Colon (tissue), 2 donors: ENCODE results near the gene SMIM41.

ENCODE experiments used
- FAIRE-seq: peaks from 2 replicates; lab custom pipeline; 2012; peaks lifted over from hg19 to GRCh38; lab: Jason Lieb, UNC
- donor health status: control.
- donor health status: control.

The SMIM41 gene

GRCh38 chr12:52050758-52051541 lies 28.6 kb upstream of the SMIM41 start, which contains the start of gene NR4A1:
Gene NR4A1, plus strand, starts transcription at chr12:52051442. Its CDS starts 2,887 bp downstream, at chr12:52054329.
- FAIRE-seq, result no peak

DNA sequence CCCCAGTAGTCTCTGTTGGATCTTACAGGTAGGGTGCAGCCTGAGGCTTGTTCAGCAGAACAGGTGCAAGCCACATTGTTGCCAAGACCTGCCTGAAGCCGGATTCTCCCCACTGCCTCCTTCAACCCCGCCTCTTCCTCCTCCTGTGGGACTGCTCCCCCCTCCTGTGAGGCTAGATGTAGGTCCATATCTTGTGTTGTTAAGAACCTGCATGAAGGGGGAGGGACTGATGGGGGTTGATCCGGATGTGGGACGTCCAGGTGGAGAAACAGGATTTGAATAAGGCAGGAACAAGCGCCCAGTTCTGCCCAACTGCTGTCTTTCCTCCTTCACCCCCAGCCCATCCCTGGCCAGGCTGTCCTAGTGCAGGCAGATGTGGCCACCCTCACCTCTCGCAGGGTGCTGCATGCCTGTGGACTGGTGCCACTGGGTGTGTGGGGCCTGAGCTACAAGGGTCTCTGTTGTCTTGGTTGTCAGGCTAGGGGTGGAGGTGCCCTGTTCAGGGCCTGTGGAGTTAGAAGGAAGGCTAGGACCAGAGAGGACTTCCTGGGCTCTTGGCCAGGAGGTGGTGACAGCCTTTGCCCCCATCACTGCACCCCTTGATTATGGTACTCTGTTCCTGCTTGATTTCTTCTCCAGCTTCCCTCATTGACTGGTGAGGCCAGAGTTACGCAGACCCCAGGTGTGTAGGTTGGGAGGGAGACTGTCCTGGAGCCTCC lies 26.9 kb upstream of the SMIM41 start:
- FAIRE-seq, result no peak

DNA sequence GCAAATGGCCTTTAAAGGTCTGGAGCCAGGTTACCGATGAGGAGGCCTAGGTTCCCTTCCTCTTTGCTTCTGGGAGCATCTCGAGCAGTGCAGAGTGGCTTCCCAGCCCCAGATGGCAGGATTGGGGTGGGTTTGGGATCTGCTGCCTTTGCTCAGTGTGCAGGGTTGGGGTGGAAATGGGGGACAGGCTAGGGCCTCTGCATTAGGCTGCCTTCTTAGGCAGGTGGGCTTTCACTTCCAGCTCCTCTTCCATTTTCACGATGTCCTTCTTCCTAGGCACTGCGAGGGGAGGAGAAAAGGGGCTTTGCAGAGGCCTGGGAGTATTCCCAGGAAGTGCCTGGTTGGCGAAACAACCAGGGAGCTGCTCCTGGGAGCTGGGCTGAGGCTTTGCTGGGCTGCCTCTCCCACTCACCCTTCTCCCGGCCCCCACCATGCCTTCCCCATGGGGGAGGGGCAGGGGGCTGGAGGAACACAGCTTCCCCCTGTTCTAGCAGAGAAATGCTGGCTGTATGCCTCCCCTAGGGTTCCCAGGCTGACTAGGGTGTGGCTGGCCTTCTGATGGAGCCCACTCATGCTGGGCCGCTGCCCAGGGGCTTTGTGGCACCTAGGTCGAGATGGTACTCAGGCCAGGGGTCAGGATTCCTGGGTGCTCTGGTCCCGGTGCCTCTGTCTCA lies 25.8 kb upstream of the SMIM41 start:
- no peak for FAIRE-seq

GRCh38 chr12:52054231-52054832 lies 25.2 kb upstream of the SMIM41 start:
- FAIRE-seq, result no peak

- FAIRE-seq, result no peak
Measured at GRCh38 chr12:52054833-52055730, 24.4 kb upstream of the SMIM41 start.

DNA sequence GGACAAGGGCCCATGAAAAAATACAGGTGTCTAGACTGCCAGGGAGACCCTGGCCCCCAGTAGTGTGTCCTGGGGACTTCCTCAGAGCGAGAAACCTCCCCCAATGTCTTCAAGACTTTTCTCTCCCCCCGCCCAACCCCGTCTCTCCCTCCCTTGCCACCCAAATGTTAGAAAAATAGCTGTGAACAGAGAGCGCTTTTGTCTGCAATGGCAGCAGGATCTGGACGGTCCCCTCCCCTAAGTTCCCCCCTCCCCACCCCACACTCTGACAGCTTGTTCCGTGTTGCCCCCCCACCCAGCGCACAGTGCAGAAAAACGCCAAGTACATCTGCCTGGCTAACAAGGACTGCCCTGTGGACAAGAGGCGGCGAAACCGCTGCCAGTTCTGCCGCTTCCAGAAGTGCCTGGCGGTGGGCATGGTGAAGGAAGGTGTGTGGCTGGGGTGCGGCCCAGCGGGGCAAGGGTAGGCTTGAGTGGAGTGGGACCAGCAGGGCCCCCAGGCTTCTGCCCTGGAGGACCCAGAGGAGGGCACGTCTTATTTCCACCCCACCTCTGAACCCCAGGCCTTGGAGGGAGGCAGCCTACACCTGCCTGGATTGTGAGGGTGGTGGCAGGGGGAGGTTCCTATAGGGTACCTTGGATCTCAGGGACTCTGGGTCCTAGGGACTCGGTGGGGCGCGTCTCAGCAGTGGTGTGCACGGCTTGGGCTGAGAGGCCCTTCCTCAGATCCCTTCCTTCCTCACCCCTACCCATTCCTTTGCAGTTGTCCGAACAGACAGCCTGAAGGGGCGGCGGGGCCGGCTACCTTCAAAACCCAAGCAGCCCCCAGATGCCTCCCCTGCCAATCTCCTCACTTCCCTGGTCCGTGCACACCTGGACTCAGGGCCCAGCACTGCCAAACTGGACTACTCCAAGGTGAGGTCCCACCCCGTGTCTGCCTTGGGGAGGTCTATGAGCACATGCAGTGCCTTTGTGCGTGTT lies 23.5 kb upstream of the SMIM41 start:
- no peak for FAIRE-seq

DNA sequence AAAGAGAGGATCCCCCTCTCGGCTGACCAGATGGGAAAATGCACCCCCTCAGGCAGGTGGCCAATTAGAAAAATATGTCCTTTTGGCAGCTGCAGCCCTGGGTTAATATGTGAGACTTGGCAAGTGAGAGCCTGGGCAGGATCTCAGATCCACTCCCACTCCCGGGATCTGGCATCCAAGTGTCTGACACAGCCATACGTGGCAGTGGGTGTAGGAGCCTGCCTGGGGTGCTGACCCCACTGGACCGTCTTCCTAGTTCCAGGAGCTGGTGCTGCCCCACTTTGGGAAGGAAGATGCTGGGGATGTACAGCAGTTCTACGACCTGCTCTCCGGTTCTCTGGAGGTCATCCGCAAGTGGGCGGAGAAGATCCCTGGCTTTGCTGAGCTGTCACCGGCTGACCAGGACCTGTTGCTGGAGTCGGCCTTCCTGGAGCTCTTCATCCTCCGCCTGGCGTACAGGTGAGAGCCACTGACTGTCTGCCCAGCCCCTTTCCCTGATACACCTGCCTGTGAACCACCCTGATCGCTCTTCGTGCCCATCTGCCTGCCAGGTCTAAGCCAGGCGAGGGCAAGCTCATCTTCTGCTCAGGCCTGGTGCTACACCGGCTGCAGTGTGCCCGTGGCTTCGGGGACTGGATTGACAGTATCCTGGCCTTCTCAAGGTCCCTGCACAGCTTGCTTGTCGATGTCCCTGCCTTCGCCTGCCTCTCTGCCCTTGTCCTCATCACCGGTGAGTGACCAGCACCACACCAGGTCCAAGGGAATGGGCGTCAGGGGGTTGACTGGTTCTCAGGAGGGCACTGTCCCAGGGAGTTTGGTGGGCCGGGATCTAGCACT lies 22.5 kb upstream of the SMIM41 start:
- no peak for FAIRE-seq

DNA sequence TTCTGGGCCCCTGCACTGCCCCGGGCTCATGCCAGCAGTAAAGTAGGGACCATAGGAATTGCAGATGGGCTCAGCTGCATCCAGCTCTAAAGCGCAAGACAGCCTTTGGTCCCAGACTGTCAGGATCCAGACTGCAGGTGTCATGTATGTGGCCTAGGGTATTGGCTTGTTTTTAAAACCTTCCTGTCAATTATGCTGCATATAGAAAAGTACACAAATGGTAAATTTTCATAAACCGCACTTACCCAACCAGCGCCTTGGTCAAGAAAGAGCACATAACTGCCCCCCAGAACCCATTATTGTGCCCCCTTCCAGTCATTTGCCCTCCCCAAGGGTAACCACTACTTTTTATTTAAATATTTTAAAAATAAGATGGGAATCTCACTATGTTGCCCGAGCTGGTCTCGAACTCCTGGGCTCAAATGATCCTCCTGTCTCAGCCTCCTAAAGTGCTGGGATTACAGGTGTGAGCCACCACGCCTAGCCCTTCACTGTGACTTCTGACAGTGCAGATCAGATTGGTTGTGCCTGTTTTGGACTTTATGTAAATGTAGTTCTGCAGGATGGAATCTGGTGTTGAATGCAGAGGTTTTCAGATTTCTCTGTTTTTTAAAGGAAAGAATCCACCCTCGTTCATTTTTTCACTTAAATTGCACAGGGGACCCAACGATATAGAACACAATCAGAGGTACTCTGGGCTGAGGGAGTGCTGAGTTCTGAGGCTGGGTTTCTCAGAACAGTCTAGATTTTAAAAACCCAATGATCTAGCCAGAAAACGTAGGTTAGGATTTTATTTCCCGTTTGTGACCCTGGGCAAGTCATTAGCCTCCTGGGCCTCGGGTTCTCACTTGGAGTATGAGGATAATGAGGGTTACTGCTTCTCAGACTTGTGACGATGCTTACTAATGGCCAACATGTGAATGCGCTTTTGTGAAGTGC lies 21.6 kb upstream of the SMIM41 start:
- FAIRE-seq, result no peak

GRCh38 chr12:52058631-52059361 lies 20.7 kb upstream of the SMIM41 start:
- FAIRE-seq, result no peak

DNA sequence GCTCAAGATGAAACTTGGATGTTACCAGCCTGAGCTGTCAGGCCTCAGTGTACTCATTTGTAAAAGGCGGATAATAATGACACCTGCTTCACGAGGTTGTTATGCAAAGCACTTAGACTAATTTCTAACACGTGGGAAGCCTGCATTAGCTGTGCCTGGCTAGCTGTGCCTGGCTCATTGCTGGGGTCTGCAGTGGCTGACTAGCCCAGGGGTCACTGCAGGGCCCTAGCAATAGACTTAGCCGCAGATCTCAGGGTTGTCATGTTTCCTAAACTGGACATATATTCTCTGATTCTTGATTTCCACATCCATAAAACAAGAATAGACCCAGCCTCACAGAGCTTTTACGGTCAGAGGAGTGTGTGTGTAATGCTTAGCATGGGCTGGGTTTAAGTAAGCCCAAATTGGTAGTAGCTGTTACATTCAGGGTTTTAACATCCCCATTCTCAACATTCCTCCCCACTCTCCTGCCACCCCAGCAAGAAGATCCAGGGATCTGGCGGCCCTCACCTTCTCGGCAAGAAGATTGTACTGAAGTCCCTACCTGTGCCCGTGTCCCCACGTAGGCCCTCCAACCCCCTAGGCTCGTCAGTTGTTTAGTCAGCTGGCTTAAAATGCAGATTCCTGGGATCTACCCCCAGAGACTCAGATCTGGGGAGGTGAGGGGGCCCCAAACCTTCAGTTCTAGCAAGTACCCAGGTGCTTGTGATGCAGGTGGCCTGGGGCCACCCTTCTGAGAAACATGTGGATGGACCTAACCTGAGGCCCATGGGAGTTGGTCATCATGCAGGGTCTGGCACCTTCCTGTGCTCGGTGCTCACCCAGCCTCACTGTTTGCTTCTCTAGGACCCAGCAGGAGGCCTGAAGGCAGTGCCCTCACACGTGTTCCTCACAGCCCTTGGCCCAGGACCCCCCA lies 19.7 kb upstream of the SMIM41 start:
- FAIRE-seq, result no peak

DNA sequence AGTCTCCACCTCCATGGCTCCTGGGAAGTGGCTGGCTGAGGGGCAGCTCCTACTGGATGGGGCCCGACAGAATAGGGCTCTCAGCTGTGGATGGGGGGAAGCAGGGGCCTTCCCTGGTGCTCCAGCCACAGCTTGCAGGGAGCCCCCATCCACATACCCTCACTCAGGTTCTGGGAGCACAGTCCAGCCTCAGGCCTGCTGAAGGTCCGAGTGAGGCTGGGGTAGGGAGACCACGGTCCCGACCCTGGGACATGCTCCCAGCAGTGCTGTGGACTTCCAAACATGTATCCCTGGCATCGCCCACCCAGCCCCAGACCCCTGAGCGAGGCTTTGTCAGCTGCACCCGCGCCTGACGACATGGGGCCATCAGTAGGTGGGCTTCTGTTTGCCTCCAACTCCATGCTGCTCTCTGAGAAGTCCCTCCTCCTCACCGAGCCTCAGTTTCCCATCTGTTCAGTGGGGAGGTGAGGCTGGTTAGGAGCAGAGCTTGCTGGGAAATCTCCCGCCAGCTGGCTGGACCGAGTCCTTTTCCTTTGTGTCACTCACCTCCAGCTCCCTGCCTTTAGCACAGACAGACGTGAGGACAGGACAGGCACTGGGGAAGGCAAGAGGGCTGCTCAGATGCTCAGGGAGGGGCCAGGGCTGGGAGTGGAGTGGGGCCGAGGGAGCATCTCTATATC lies 18.9 kb upstream of the SMIM41 start:
- no peak for FAIRE-seq

GRCh38 chr12:52061470-52062166 lies 17.9 kb upstream of the SMIM41 start:
- no peak for FAIRE-seq

GRCh38 chr12:52062167-52063081 lies 17.1 kb upstream of the SMIM41 start:
- no peak for FAIRE-seq
